ENCODE measurements around the gene SLC25A5.

GRCh38 chrX:119501511-119502148 lies 33.4 kb downstream of the SLC25A5 start:
- TF ChIP-seq CTCF (conservative IDR thresholded peaks at IDR 0.05) (no peak), EZH2 (IDR thresholded peaks at IDR 0.05; ENCODE audit: low read depth) (no peak)

Measured in PC-9 (cell line).